Thyroid gland (tissue), 4 donors: ENCODE results near the gene SF1. TPM values are rescaled to one million over a fixed set of nuclear protein-coding genes. Genes with fewer than 3 reads are reported as not detected.

Source experiments
- DNase-seq, 2 donors: peaks; one replicate each; pipeline ENCODE4 v3.0.0-alpha.2; 2019
- H3K27ac ChIP-seq, 3 donors: fragments of 200-600 bp; sonication (generic); 1 replicate in 2 of 3; 2 replicates in 1 of 3; pipeline ENCODE4 v1.5.1; 2016 to 2019; ENCODE audit warnings: mild to moderate bottlenecking in 1 of 3, moderate library complexity in 1 of 3
- H3K27me3 ChIP-seq: fragments of 200-600 bp; sonication (generic); one replicate; pipeline ENCODE4 v1.5.1; 2019
- H3K36me3 ChIP-seq, 2 donors: fragments of 200-600 bp; sonication (generic); one replicate each; pipeline ENCODE4 v1.5.1; 2016 to 2019
- H3K4me1 ChIP-seq, 2 donors: fragments of 200-600 bp; sonication (generic); one replicate each; pipeline ENCODE4 v1.5.1; 2017 to 2019
- H3K4me3 ChIP-seq, 3 donors: fragments of 200-600 bp; sonication (generic); replicated peaks in 1 of 3; 1 replicate in 2 of 3; 2 replicates in 1 of 3; pipeline ENCODE4 v1.5.1; 2016; ENCODE audit warnings: mild to moderate bottlenecking in 1 of 3
- H3K9me3 ChIP-seq: fragments of 200-600 bp; sonication (generic); one replicate; pipeline ENCODE4 v1.5.1; 2017
- POLR2A ChIP-seq, 2 donors: fragments of 450-650 bp; IDR thresholded peaks; one replicate each; pipeline ENCODE4 v1.6.1; 2017; ENCODE audit warnings: antibody characterized with exemption in 2 of 2, mild to moderate bottlenecking in 2 of 2, moderate library complexity in 1 of 2
- WGBS, 2 donors: methylation state at CpG; one replicate each; pipeline ENCODE4 v1.1.5; 2017; 5-methylcytosine and 5-hydroxymethylcytosine counted together
- intact Hi-C: fragments of 100-400 bp; cut with DNase I; formaldehyde crosslinking; loops from one replicate; pipeline ENCODE4 v1.15.1; 2023
- total RNA-seq, 4 donors: library from RNA; depleted of rRNA; stranded (reverse); fragments of >200 nt; gene quantifications; one replicate each; pipeline ENCODE4 v1.2.3, GENCODE V29; 2016
- TF ChIP-seq, protein P1 (sequence below), 6 experiments: fragments of 200-600 bp in 3 of 6; fragments of 450-650 bp in 3 of 6; sonication (generic) in 3 of 6; IDR thresholded peaks; one replicate each; pipeline ENCODE4 v1.5.1; 2016 to 2019; ENCODE audit warnings: antibody characterized with exemption in 6 of 6, mild to moderate bottlenecking in 2 of 6, inconsistent platforms in 1 of 6, moderate library complexity in 1 of 6

The SF1 gene
- total RNA-seq, 4 donors from 2014 or later: 171 to 419 (median 297) TPM

DNA sequence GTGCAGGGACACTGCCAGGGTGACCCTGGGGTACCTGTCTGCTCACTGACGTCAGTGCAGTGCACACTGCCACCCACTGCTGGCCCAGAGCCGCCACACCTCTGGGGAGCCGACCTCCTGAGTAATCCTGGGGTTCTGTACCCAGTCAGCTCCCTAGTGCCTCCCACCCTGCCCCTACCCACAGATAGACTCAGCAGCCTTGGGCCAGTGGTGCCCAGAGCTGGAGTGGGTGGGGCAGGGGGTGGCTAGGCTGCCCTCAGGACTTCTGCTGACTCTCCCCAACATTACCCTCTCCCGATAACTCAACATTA is 61.1 kb downstream of the SF1 start:
- WGBS, 2 donors: 68 to 73% methylated on average over 4 of the region's 4 CpGs
- no peak for DNase-seq
- Histone ChIP-seq H3K4me1 (peaks cover 0 to 12% of the 10 kb centered on the region in 2 donors), H3K4me3 (no peak overlapping the region), H3K9me3 (no peaks in the 10 kb centered on the region), H3K27ac (no peak overlapping the region), H3K36me3 (no peaks in the 10 kb centered on the region), H3K27me3 (peaks cover 5% of the 10 kb centered on the region)
- intact Hi-C loops: no loop called here
- no peak for TF ChIP-seq POLR2A (IDR thresholded peaks at IDR 0.05)
- TF ChIP-seq, protein P1, sequence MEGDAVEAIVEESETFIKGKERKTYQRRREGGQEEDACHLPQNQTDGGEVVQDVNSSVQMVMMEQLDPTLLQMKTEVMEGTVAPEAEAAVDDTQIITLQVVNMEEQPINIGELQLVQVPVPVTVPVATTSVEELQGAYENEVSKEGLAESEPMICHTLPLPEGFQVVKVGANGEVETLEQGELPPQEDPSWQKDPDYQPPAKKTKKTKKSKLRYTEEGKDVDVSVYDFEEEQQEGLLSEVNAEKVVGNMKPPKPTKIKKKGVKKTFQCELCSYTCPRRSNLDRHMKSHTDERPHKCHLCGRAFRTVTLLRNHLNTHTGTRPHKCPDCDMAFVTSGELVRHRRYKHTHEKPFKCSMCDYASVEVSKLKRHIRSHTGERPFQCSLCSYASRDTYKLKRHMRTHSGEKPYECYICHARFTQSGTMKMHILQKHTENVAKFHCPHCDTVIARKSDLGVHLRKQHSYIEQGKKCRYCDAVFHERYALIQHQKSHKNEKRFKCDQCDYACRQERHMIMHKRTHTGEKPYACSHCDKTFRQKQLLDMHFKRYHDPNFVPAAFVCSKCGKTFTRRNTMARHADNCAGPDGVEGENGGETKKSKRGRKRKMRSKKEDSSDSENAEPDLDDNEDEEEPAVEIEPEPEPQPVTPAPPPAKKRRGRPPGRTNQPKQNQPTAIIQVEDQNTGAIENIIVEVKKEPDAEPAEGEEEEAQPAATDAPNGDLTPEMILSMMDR (IDR thresholded peaks at IDR 0.05): no peak

DNA sequence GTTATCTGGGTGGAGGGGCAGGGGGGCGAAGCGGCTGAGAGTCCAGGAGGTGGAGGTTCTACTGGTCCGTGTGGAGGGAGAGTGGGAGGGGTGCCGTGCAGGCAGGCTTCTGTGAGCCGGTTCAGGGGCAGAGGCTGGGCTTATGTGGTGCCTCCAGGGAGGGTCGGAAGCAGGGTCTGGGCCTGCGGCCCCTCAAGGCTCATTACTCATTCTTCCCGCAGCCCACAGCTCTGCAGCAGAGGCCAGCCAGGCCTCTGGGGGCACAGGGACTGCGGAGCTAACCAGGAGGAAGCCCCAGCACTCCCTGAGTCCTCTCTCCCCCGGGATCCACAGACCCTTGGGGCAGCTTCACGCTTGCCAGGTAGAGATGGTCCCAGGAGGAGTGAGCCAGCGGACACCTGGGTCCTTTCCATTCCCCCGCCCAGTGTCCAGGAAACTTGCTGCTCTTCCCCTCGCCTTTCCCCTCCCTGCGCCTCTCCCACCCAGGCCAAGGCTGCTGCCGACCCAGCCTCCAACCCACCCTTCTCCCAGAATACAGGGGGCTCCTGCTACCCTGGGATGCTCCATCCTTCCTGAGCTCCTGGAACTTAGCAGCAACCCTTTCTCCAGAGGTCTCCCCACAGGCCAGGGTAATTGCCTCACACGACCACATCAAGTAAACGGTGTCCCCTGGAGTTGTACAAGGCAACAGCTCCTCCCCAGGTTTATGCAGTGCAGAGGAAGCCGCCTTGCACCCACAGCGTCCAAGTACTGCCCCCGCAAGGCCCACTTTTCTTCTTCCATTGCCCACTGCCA is 61.7 kb downstream of the SF1 start:
- Histone ChIP-seq H3K27ac (no peak overlapping the region), H3K27me3 (peaks cover 10% of the 10 kb centered on the region), H3K9me3 (no peaks in the 10 kb centered on the region), H3K4me1 (peaks cover 0 to 13% of the 10 kb centered on the region in 2 donors), H3K4me3 (no peak overlapping the region), H3K36me3 (no peaks in the 10 kb centered on the region)
- WGBS, 2 donors: 47 to 54% methylated on average over 18 to 21 of the region's 21 CpGs
- intact Hi-C loops: no loop called here
- TF ChIP-seq, protein P1 (IDR thresholded peaks at IDR 0.05): no peak
- no peak for TF ChIP-seq POLR2A (IDR thresholded peaks at IDR 0.05)
- DNase-seq: no peak

DNA sequence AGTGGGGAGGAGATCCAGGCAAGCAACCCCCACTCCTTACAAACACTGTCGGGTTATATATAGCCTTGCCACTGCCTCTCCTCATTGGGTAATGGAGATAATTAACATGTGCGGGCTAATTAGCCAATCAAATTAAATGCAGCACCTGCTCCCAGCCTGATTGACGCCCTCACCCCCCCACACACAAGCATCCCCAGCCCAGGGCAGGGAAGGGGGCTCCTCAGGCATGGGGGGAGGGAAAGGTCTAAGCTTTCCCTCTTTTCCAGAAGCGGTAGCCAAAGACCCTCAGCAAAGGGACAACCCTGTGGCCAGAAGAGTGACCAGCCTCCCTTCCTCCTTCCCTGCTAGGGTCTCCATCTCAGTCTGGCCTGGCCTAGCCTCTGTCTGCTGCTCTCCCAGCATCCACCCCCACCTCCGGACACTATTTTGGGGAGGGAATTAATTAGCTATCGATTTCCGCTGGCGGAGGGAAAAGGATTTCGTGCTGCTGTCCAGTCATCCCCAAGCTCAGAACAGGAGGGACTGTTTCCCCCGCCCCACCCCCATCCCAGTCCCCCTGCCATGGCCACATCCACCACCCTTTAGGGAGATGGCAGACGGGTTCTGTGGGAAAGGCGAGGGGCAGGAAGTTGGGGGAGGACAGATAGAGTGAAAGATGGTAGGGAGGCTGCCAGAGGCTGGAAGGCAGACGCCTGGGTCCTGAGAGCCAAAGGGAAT is 62.4 kb downstream of the SF1 start:
- H3K9me3 ChIP-seq: no peaks in the 10 kb centered on the region
- peaks cover 10% of the 10 kb centered on the region for H3K27me3 ChIP-seq
- no peak overlapping the region for H3K4me3 ChIP-seq
- WGBS, 2 donors: 57 to 60% methylated on average over 12 to 13 of the region's 13 CpGs
- no peak for TF ChIP-seq POLR2A (IDR thresholded peaks at IDR 0.05)
- TF ChIP-seq, protein P1 (IDR thresholded peaks at IDR 0.05): no peak
- DNase-seq: no peak
- no peak overlapping the region for H3K27ac ChIP-seq
- H3K36me3 ChIP-seq: no peaks in the 10 kb centered on the region
- intact Hi-C loops: no loop called here
- H3K4me1 ChIP-seq: peaks cover 0 to 19% of the 10 kb centered on the region in 2 donors

DNA sequence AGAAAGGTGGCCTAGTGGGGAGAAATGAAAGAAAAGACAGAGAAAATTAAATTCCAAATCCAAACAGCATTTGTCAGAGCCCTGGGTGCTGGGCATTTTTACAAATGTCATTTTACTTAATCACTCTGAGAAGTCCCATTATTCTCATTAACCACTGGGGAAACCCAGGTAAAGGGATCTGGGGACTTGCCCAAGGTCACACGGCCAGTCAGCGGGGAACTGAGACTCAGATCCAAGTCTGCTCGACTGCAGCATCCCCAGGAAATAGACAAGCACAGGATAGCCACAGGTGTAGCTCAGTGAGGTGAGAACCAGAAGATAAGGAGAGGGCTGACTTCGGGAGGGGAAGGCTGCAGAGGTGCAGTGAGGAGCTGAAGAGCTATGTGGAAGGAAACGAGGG is 63.2 kb downstream of the SF1 start:
- no peak overlapping the region for H3K27ac ChIP-seq
- H3K36me3 ChIP-seq: no peaks in the 10 kb centered on the region
- TF ChIP-seq, protein P1 (IDR thresholded peaks at IDR 0.05): no peak
- TF ChIP-seq POLR2A (IDR thresholded peaks at IDR 0.05): no peak
- DNase-seq: no peak
- no peak overlapping the region for H3K4me3 ChIP-seq
- WGBS, 2 donors: 61 to 64% methylated on average over 5 of the region's 5 CpGs
- intact Hi-C loops: no loop called here
- peaks cover 0 to 23% of the 10 kb centered on the region in 2 donors for H3K4me1 ChIP-seq
- peaks cover 10% of the 10 kb centered on the region for H3K27me3 ChIP-seq
- no peaks in the 10 kb centered on the region for H3K9me3 ChIP-seq

DNA sequence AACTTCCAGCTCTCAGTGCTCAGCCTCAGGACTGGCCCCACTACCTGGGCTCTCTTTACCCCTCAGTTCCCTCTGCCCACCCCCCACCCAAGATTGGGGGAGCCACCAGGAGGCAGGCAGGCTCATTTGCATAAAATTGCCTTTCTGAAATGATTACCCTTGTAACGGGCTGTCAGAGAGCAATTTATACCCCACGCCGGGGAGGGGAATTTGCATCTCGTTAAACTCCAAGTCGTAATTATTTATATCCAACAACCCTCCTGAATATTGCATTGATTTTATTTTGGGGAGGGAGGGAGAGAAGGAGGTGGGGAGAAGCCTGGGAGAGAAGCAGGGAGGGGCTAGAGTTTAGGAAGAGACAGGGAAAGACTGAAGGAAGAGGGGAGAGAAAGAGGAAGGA is 63.7 kb downstream of the SF1 start:
- TF ChIP-seq POLR2A (IDR thresholded peaks at IDR 0.05): no peak
- TF ChIP-seq, protein P1 (IDR thresholded peaks at IDR 0.05): no peak
- peaks cover 10% of the 10 kb centered on the region for H3K27me3 ChIP-seq
- no peak overlapping the region for H3K27ac ChIP-seq
- no peaks in the 10 kb centered on the region for H3K9me3 ChIP-seq
- intact Hi-C loops: no loop called here
- H3K4me3 ChIP-seq: no peak overlapping the region
- 49 to 60% methylated on average over 5 of the region's 5 CpGs for WGBS, 2 donors
- DNase-seq: no peak
- peaks cover 0 to 23% of the 10 kb centered on the region in 2 donors for H3K4me1 ChIP-seq
- H3K36me3 ChIP-seq: no peaks in the 10 kb centered on the region
